ENCODE measurements around the gene PIGT. TPM values are rescaled to one million over a fixed set of nuclear protein-coding genes. Genes with fewer than 3 reads are reported as not detected.

PIGT gene
- total and polyA plus RNA-seq, 2 of the 13 experiments (the other 11 are each of a cell fraction or from before 2014, with no cell fraction given) = 65.9 to 74.1 TPM

DNA sequence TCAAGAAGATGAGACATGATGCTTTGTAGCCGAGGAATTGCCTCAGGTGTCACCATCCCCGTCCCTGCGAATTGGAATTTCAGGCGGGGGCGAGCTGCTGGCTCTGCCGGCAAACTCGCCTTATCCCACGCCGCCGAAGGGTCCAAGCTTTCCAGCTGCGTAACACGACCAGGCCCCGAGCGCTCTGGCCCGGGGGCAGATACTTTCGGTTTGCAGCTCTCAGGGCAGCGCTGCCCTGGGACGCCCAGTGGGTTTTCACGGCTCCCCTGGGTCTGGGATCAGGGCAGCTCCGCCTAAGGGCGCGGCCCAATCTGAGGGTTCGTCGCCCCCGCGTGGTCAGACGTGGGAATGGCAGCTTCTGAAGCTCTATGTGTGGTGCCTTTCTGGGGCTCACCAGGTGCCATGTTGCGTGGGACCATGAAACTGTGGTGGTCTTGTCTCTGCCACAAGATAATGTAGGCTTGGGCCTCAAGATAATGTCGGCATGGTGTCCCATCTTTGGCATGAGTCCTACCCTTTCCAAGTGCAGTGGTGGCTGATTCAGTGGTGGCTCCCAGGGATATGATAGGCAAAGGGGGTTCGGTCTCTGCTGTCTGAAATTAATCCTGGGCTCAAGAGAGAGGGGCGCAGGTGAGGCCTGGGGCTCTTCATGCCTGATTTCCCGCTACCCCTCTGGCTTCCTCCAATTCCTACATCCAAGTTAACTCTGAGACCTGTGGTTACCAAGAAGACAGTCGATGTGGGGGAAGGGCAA is 21.0 kb downstream of the PIGT start (continued):
- TF ChIP-seq MTA1 (CRISPR knock-in tag; IDR thresholded peaks at IDR 0.05; ENCODE audit: borderline replicate concordance) (peak; percentile 79; the same call in 1 of the 2 replicates), ZNF652 (CRISPR knock-in tag; IDR thresholded peaks at IDR 0.05; ENCODE audit: borderline replicate concordance, low read depth) (0 out of 2 replicates have a peak, but pooled peaks have one; percentile 22), ZNF143 (CRISPR knock-in tag; IDR thresholded peaks at IDR 0.05) (no peak), ZNF672 (CRISPR knock-in tag; IDR thresholded peaks at IDR 0.05) (no peak), HNRNPL (IDR thresholded peaks at IDR 0.05; ENCODE audit: low read depth, low read length) (peak; percentile 83; the same call in 1 of the 2 replicates), NR1H2 (CRISPR knock-in tag; IDR thresholded peaks at IDR 0.05; ENCODE audit: borderline replicate concordance, low read depth) (no peak), RBM22 (optimal IDR thresholded peaks at IDR 0.05; ENCODE audit: low read length) (no peak), IRF2 (CRISPR knock-in tag; IDR thresholded peaks at IDR 0.05) (peak; percentile 95), ELF3 (CRISPR knock-in tag; IDR thresholded peaks at IDR 0.05) (peak; percentile 61), ZNF850 (CRISPR knock-in tag; conservative IDR thresholded peaks at IDR 0.05) (no peak), ATM (IDR thresholded peaks at IDR 0.05; ENCODE audit: borderline replicate concordance) (no peak), ZNF75D (CRISPR knock-in tag; IDR thresholded peaks at IDR 0.05; ENCODE audit: borderline replicate concordance) (no peak), ZNF550 (CRISPR knock-in tag; IDR thresholded peaks at IDR 0.05; ENCODE audit: borderline replicate concordance) (no peak), FOSL2 (CRISPR knock-in tag; IDR thresholded peaks at IDR 0.05) (peak; percentile 61), POLR2AphosphoS5 (IDR thresholded peaks at IDR 0.05; ENCODE audit: low read depth, low read length) (no peak), ZNF160 (CRISPR knock-in tag; IDR thresholded peaks at IDR 0.05) (no peak), ZNF367 (CRISPR knock-in tag; IDR thresholded peaks at IDR 0.05; ENCODE audit: borderline replicate concordance) (no peak)
- TF ChIP-seq, protein P1, sequence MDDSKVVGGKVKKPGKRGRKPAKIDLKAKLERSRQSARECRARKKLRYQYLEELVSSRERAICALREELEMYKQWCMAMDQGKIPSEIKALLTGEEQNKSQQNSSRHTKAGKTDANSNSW (CRISPR knock-in tag; IDR thresholded peaks at IDR 0.05; ENCODE audit: borderline replicate concordance) = 0 out of 2 replicates have a peak, but pooled peaks have one; percentile 70
- TF ChIP-seq, protein P2, sequence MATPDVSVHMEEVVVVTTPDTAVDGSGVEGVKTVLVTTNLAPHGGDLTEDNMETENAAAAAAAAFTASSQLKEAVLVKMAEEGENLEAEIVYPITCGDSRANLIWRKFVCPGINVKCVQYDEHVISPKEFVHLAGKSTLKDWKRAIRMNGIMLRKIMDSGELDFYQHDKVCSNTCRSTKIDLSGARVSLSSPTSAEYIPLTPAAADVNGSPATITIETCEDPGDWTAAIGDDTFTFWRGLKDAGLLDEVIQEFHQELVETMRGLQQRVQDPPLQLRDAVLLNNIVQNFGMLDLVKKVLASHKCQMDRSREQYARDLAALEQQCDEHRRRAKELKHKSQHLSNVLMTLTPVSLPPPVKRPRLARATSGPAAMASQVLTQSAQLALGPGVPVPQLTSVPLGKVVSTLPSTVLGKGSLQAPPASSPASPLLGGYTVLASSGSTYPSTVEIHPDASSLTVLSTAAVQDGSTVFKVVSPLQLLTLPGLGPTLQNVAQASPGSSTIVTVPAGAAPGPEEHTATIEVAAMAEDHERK (CRISPR knock-in tag; IDR thresholded peaks at IDR 0.05; ENCODE audit: low read depth) = no peak
- TF ChIP-seq, protein P3, sequence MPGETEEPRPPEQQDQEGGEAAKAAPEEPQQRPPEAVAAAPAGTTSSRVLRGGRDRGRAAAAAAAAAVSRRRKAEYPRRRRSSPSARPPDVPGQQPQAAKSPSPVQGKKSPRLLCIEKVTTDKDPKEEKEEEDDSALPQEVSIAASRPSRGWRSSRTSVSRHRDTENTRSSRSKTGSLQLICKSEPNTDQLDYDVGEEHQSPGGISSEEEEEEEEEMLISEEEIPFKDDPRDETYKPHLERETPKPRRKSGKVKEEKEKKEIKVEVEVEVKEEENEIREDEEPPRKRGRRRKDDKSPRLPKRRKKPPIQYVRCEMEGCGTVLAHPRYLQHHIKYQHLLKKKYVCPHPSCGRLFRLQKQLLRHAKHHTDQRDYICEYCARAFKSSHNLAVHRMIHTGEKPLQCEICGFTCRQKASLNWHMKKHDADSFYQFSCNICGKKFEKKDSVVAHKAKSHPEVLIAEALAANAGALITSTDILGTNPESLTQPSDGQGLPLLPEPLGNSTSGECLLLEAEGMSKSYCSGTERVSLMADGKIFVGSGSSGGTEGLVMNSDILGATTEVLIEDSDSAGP (CRISPR knock-in tag; IDR thresholded peaks at IDR 0.05; ENCODE audit: borderline replicate concordance) = peak; percentile 80; the same call in 1 of the 2 replicates
- TF ChIP-seq, protein P4, sequence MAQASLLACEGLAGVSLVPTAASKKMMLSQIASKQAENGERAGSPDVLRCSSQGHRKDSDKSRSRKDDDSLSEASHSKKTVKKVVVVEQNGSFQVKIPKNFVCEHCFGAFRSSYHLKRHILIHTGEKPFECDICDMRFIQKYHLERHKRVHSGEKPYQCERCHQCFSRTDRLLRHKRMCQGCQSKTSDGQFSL (CRISPR knock-in tag; IDR thresholded peaks at IDR 0.05) = no peak
- TF ChIP-seq, protein P5, sequence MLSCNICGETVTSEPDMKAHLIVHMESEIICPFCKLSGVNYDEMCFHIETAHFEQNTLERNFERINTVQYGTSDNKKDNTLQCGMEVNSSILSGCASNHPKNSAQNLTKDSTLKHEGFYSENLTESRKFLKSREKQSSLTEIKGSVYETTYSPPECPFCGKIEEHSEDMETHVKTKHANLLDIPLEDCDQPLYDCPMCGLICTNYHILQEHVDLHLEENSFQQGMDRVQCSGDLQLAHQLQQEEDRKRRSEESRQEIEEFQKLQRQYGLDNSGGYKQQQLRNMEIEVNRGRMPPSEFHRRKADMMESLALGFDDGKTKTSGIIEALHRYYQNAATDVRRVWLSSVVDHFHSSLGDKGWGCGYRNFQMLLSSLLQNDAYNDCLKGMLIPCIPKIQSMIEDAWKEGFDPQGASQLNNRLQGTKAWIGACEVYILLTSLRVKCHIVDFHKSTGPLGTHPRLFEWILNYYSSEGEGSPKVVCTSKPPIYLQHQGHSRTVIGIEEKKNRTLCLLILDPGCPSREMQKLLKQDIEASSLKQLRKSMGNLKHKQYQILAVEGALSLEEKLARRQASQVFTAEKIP (CRISPR knock-in tag; IDR thresholded peaks at IDR 0.05; ENCODE audit: borderline replicate concordance) = no peak
- TF ChIP-seq, protein P6, sequence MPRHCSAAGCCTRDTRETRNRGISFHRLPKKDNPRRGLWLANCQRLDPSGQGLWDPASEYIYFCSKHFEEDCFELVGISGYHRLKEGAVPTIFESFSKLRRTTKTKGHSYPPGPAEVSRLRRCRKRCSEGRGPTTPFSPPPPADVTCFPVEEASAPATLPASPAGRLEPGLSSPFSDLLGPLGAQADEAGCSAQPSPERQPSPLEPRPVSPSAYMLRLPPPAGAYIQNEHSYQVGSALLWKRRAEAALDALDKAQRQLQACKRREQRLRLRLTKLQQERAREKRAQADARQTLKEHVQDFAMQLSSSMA (CRISPR knock-in tag; IDR thresholded peaks at IDR 0.05) = no peak

Measured in HepG2 (cell line).